ENCODE results near the gene MADCAM1. TPM values are rescaled to one million over a fixed set of nuclear protein-coding genes. Genes with fewer than 3 reads are reported as not detected.

Gene MADCAM1
- total RNA-seq, 1 donor from 2014 or later: 0.17 TPM

Other genes with a start within 250 kb of the MADCAM1 start
- gene PLPP2, start 205.1 kb upstream of the MADCAM1 start, total RNA-seq: 45.2 and 51.7 TPM in 2 replicates
- 12.0 and 21.3 TPM in 2 replicates for gene MIER2, start 151.7 kb upstream of the MADCAM1 start, total RNA-seq
- 0.12 TPM in 1 of 2 replicates, not detected in the other for gene C2CD4C, start 87.3 kb upstream of the MADCAM1 start, total RNA-seq
- gene SHC2, start 35.5 kb upstream of the MADCAM1 start, total RNA-seq: 0.07 and 2.1 TPM in 2 replicates
- 56.4 and 78.1 TPM in 2 replicates for gene TPGS1, start 11.0 kb downstream of the MADCAM1 start, total RNA-seq
- gene CDC34, start 35.3 kb downstream of the MADCAM1 start, total RNA-seq: 142 and 265 TPM in 2 replicates
- not detected in 2 replicates for gene GZMM, start 47.6 kb downstream of the MADCAM1 start, total RNA-seq
- gene BSG, start 76.1 kb downstream of the MADCAM1 start, total RNA-seq: 705 and 835 TPM in 2 replicates
- gene HCN2, start 93.4 kb downstream of the MADCAM1 start, total RNA-seq: 0.22 TPM in 1 of 2 replicates, not detected in the other
- gene POLRMT, start 137.1 kb downstream of the MADCAM1 start, total RNA-seq: 37.9 and 60.0 TPM in 2 replicates
- gene FGF22, start 143.4 kb downstream of the MADCAM1 start, total RNA-seq: 0.29 TPM in 1 of 2 replicates, not detected in the other
- 102 and 161 TPM in 2 replicates for gene RNF126, start 166.7 kb downstream of the MADCAM1 start, total RNA-seq
- gene FSTL3, start 179.9 kb downstream of the MADCAM1 start, total RNA-seq: 199 and 483 TPM in 2 replicates
- gene PRSS57, start 199.0 kb downstream of the MADCAM1 start, total RNA-seq: not detected in 2 replicates
- gene PALM, start 212.4 kb downstream of the MADCAM1 start, total RNA-seq: 3.2 and 17.1 TPM in 2 replicates